Sigmoid colon (tissue), 4 donors: ENCODE results near the gene SLC39A7.

ENCODE experiments used
- CTCF ChIP-seq, 4 experiments: fragments of 450-650 bp in 3 of 4; fragments of 200-600 bp in 1 of 4; IDR thresholded peaks; one replicate each; pipeline ENCODE4 v1.5.1; 2016 to 2019; ENCODE audit warnings: antibody characterized with exemption in 4 of 4, mild to moderate bottlenecking in 3 of 4, moderate library complexity in 2 of 4
- POLR2A ChIP-seq, 2 donors: fragments of 450-650 bp; IDR thresholded peaks; one replicate each; pipeline ENCODE4 v1.6.1; 2016; ENCODE audit warnings: antibody characterized with exemption in 2 of 2, mild to moderate bottlenecking in 2 of 2, moderate library complexity in 2 of 2
- POLR2AphosphoS5 ChIP-seq, 4 donors: sonication (generic); formaldehyde crosslinking; IDR thresholded peaks; one replicate each; pipeline ENCODE4 v1.6.1; 2017; ENCODE audit warnings: antibody characterized with exemption in 4 of 4

- TF ChIP-seq POLR2AphosphoS5 (IDR thresholded peaks at IDR 0.05) (no peak), CTCF (IDR thresholded peaks at IDR 0.05) (no peak), POLR2A (IDR thresholded peaks at IDR 0.05) (no peak)
Measured at GRCh38 chr6:33201147-33201545, 479 bp downstream of the SLC39A7 start.
